HEK293 (cell line): ENCODE data around the gene RPRD1B.
A peak's percentile ranks its signal among the peaks of the same experiment; 100 is the strongest.
"Not testable (repeated sequence)": the region's sequence is repeated elsewhere in the genome, so short reads cannot be mapped to it uniquely, and the experiment has no call there.

Source experiments
- CTCF ChIA-PET: fragments of 350-600 bp; formaldehyde crosslinking; extraction: SDS; loops from one replicate; lab custom pipeline; 2021; ENCODE audit warnings: antibody characterized with exemption; lab: Yijun Ruan, JAX
- POLR2A ChIA-PET: fragments of 300-600 bp; formaldehyde crosslinking; extraction: SDS; loops from one replicate; lab custom pipeline; 2020; ENCODE audit warnings: antibody characterized with exemption, inconsistent platforms; lab: Yijun Ruan, JAX
- H3K27ac ChIP-seq: fragments of 200-500 bp; sonication (Bioruptor generic); 2 replicates; pipeline ENCODE4 v1.5.1; 2014; ENCODE audit warnings: low read depth, low read length, control low read depth, inconsistent platforms; ENCODE audit errors: extremely low read depth
- H3K36me3 ChIP-seq, 2 experiments: fragments of 200-500 bp in 1 of 2; sonication (Bioruptor generic) in 1 of 2; 1 replicate in 1 of 2; 2 replicates in 1 of 2; pipeline ENCODE4 v1.5.1; 2014 to 2017; ENCODE audit warnings: inconsistent platforms in 2 of 2, low read length in 2 of 2; ENCODE audit not compliant: control insufficient read depth in 2 of 2, insufficient read depth in 1 of 2
- H3K4me1 ChIP-seq: fragments of 200-500 bp; sonication (Bioruptor generic); 2 replicates; pipeline ENCODE4 v1.5.1; 2014; ENCODE audit warnings: mild to moderate bottlenecking, low read length, inconsistent platforms; ENCODE audit not compliant: control insufficient read depth, insufficient read depth
- H3K4me3 ChIP-seq: 2 replicates; pipeline ENCODE4 v1.5.1; 2011; ENCODE audit warnings: low read depth, mild to moderate bottlenecking, control low read depth, low read length, moderate library complexity
- H3K9me3 ChIP-seq: fragments of 200-500 bp; sonication (Bioruptor generic); 2 replicates; pipeline ENCODE4 v1.5.1; 2014; ENCODE audit warnings: low read depth, low read length, inconsistent platforms; ENCODE audit not compliant: control insufficient read depth, insufficient read depth
- EGR2 ChIP-seq: fragments of 450-650 bp; formaldehyde crosslinking; IDR thresholded peaks from 2 replicates; pipeline ENCODE4 v1.5.1; 2016; ENCODE audit warnings: low read depth, missing biosample characterization, missing genetic modification characterization
- GLIS1 ChIP-seq: fragments of 450-650 bp; formaldehyde crosslinking; IDR thresholded peaks from 2 replicates; pipeline ENCODE4 v1.5.1; 2016; ENCODE audit warnings: missing biosample characterization, missing genetic modification characterization
- GLIS2 ChIP-seq: fragments of 450-650 bp; formaldehyde crosslinking; IDR thresholded peaks from 2 replicates; pipeline ENCODE4 v1.5.1; 2016; ENCODE audit warnings: missing biosample characterization, missing genetic modification characterization
- ZBTB20 ChIP-seq: fragments of 450-650 bp; formaldehyde crosslinking; IDR thresholded peaks from 2 replicates; pipeline ENCODE4 v1.5.1; 2016; ENCODE audit warnings: missing biosample characterization, missing genetic modification characterization
- ZFHX2 ChIP-seq: fragments of 450-650 bp; formaldehyde crosslinking; conservative IDR thresholded peaks from 2 replicates; pipeline ENCODE4 v1.5.1; 2016; ENCODE audit warnings: missing biosample characterization, missing genetic modification characterization
- ZNF146 ChIP-seq: fragments of 450-650 bp; formaldehyde crosslinking; IDR thresholded peaks from 2 replicates; pipeline ENCODE4 v1.5.1; 2016; ENCODE audit warnings: missing biosample characterization, missing genetic modification characterization
- ZNF155 ChIP-seq: fragments of 450-650 bp; formaldehyde crosslinking; IDR thresholded peaks from 2 replicates; pipeline ENCODE4 v1.5.1; 2016; ENCODE audit warnings: missing biosample characterization, missing genetic modification characterization
- ZNF16 ChIP-seq: fragments of 450-650 bp; formaldehyde crosslinking; IDR thresholded peaks from 2 replicates; pipeline ENCODE4 v1.5.1; 2016; ENCODE audit warnings: low read depth, missing biosample characterization, missing genetic modification characterization
- ZNF37A ChIP-seq: fragments of 450-650 bp; IDR thresholded peaks from 2 replicates; pipeline ENCODE4 v1.5.1; 2018; ENCODE audit warnings: missing biosample characterization, missing genetic modification characterization
- ZNF391 ChIP-seq: fragments of 450-650 bp; formaldehyde crosslinking; IDR thresholded peaks from 2 replicates; pipeline ENCODE4 v1.5.1; 2016; ENCODE audit warnings: low read depth, missing biosample characterization, missing genetic modification characterization, borderline replicate concordance
- ZNF48 ChIP-seq: fragments of 450-650 bp; formaldehyde crosslinking; IDR thresholded peaks from 2 replicates; pipeline ENCODE4 v1.5.1; 2016; ENCODE audit warnings: missing biosample characterization, missing genetic modification characterization
- ZNF521 ChIP-seq: fragments of 450-650 bp; formaldehyde crosslinking; IDR thresholded peaks from 2 replicates; pipeline ENCODE4 v1.5.1; 2017; ENCODE audit warnings: missing biosample characterization, mild to moderate bottlenecking, missing genetic modification characterization
- ZNF544 ChIP-seq: fragments of 450-650 bp; formaldehyde crosslinking; IDR thresholded peaks from 2 replicates; pipeline ENCODE4 v1.5.0; 2017; ENCODE audit warnings: missing biosample characterization, missing genetic modification characterization
- ZNF596 ChIP-seq: fragments of 450-650 bp; IDR thresholded peaks from 2 replicates; pipeline ENCODE4 v1.5.0; 2018; ENCODE audit warnings: missing biosample characterization, mild to moderate bottlenecking, missing genetic modification characterization, moderate library complexity
- ZNF600 ChIP-seq: fragments of 450-650 bp; formaldehyde crosslinking; IDR thresholded peaks from 2 replicates; pipeline ENCODE4 v1.5.1; 2016; ENCODE audit warnings: missing biosample characterization, missing genetic modification characterization
- ZNF660 ChIP-seq: fragments of 450-650 bp; IDR thresholded peaks from 2 replicates; pipeline ENCODE4 v1.5.1; 2018; ENCODE audit warnings: missing biosample characterization, mild to moderate bottlenecking, missing genetic modification characterization
- ZNF76 ChIP-seq: fragments of 450-650 bp; formaldehyde crosslinking; IDR thresholded peaks from 2 replicates; pipeline ENCODE4; 2016; ENCODE audit warnings: low read depth, missing biosample characterization, missing genetic modification characterization, borderline replicate concordance
- ZNF837 ChIP-seq: fragments of 450-650 bp; formaldehyde crosslinking; IDR thresholded peaks from 2 replicates; pipeline ENCODE4 v1.5.1; 2016; ENCODE audit warnings: missing biosample characterization, missing genetic modification characterization
- ZSCAN23 ChIP-seq: fragments of 450-650 bp; formaldehyde crosslinking; IDR thresholded peaks from 2 replicates; pipeline ENCODE4 v1.5.1; 2016; ENCODE audit warnings: missing biosample characterization, missing genetic modification characterization
- TF ChIP-seq, protein P1 (sequence below): fragments of 450-650 bp; formaldehyde crosslinking; IDR thresholded peaks from 2 replicates; pipeline ENCODE4 v1.5.1; 2017; ENCODE audit warnings: missing biosample characterization, missing genetic modification characterization
- TF ChIP-seq, protein P2 (sequence below): fragments of 450-650 bp; formaldehyde crosslinking; IDR thresholded peaks from 2 replicates; pipeline ENCODE4 v1.5.1; 2017; ENCODE audit warnings: missing biosample characterization, missing genetic modification characterization

Gene RPRD1B

DNA sequence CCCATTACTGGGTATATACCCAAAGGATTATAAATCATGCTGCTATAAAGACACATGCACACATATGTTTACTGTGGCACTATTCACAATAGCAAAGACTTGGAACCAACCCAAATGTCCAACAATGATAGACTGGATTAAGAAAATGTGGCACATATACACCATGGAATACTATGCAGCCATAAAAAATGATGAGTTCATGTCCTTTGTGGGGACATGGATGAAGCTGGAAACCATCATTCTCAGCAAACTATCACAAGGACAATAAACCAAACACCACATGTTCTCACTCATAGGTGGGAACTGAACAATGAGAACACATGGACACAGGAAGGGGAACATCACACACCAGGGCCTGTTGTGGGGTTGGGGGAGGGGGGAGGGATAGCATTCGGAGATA, 73.8 kb downstream of the RPRD1B start:
- CTCF ChIA-PET, POLR2A ChIA-PET, H3K9me3 ChIP-seq, H3K27ac ChIP-seq, H3K36me3 ChIP-seq: not testable (repeated sequence)
- TF ChIP-seq ZNF146: peak; percentile 97
- TF ChIP-seq, all 188 proteins: peak for 1; not testable (repeated sequence) for 187
- H3K4me3 ChIP-seq, H3K4me1 ChIP-seq: not testable (repeated sequence)

DNA sequence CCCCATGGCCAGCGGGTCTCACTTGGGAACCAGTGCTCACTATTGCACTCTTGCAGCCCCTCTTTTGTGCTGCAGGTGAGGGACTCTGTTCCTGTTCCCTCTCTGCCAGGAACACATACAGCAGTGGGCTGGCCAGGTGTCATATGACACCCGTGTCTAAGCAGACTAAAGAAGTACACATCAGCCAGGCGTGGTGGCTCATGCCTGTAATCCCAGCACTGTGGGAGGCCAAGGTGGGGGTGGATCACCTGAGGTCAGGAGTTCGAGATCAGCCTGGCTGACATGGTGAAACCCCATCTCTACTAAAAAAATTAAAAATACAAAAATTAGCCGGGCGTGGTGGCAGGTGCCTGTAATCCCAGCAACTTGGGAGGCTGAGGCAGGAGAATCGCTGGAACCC, 74.4 kb downstream of the RPRD1B start:
- POLR2A ChIA-PET, H3K9me3 ChIP-seq, H3K36me3 ChIP-seq, H3K27ac ChIP-seq, H3K4me3 ChIP-seq, CTCF ChIA-PET, H3K4me1 ChIP-seq: not testable (repeated sequence)
- TF ChIP-seq EGR2 (tag by site-specific recombination): peak; percentile 47; the same call in 1 of the 2 replicates
- TF ChIP-seq ZFHX2 (tag by site-specific recombination): 0 out of 2 replicates have a peak, but pooled peaks have one; percentile 39
- peak; percentile 92 for TF ChIP-seq GLIS1
- 0 out of 2 replicates have a peak, but pooled peaks have one; percentile 45 for TF ChIP-seq GLIS2 (tag by site-specific recombination)
- TF ChIP-seq ZNF600 (tag by site-specific recombination): peak; percentile 43; the same call in 1 of the 2 replicates

DNA sequence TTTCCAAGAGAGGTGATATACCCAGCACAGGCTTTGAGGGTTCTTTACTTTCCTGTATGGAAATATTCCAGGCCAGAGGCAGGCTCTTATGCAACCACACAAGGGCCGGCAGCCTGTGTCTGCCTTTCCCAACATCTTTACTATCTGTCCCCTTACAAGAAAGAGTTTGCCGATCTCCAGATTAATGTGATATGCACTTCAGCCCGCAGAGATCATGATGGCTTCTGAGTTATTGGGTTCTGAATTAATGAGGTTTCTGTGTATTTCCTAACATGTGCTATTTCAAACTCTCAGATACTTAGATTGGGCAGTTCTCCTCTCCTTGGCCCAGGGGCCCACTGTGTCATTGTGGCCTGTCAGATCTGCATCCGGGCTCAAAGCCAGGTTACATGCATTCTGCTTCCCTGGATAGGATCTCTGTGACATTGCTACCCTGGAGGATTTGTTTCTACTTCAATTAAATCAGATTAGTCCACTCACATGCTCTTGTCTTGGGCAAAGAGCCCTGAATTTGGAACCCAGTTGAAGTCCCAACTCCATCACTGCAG, 75.0 kb downstream of the RPRD1B start:
- ChIA-PET POLR2A (no interaction called here), CTCF (interaction anchor here (0.6 to 1.0 kb wide), 2 partner anchors 35 to 113 kb away, joined by 3 read pairs; no protein-coding TSS in a partner anchor)
- no peak for TF ChIP-seq ZNF155 (tag by site-specific recombination)
- TF ChIP-seq ZNF16 (tag by site-specific recombination): no peak
- no peak for TF ChIP-seq ZNF391 (tag by site-specific recombination)
- TF ChIP-seq, protein P1, sequence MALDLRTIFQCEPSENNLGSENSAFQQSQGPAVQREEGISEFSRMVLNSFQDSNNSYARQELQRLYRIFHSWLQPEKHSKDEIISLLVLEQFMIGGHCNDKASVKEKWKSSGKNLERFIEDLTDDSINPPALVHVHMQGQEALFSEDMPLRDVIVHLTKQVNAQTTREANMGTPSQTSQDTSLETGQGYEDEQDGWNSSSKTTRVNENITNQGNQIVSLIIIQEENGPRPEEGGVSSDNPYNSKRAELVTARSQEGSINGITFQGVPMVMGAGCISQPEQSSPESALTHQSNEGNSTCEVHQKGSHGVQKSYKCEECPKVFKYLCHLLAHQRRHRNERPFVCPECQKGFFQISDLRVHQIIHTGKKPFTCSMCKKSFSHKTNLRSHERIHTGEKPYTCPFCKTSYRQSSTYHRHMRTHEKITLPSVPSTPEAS (tag by site-specific recombination): no peak
- TF ChIP-seq ZNF596 (tag by site-specific recombination): no peak
- TF ChIP-seq ZNF521 (tag by site-specific recombination): no peak
- TF ChIP-seq ZNF48 (tag by site-specific recombination): no peak
- no peak for TF ChIP-seq ZNF544 (tag by site-specific recombination)
- TF ChIP-seq ZNF660 (tag by site-specific recombination): no peak
- TF ChIP-seq ZBTB20 (tag by site-specific recombination): no peak
- TF ChIP-seq ZNF76 (tag by site-specific recombination): no peak
- TF ChIP-seq ZSCAN23: no peak
- TF ChIP-seq ZNF37A (tag by site-specific recombination): no peak
- TF ChIP-seq, protein P2, sequence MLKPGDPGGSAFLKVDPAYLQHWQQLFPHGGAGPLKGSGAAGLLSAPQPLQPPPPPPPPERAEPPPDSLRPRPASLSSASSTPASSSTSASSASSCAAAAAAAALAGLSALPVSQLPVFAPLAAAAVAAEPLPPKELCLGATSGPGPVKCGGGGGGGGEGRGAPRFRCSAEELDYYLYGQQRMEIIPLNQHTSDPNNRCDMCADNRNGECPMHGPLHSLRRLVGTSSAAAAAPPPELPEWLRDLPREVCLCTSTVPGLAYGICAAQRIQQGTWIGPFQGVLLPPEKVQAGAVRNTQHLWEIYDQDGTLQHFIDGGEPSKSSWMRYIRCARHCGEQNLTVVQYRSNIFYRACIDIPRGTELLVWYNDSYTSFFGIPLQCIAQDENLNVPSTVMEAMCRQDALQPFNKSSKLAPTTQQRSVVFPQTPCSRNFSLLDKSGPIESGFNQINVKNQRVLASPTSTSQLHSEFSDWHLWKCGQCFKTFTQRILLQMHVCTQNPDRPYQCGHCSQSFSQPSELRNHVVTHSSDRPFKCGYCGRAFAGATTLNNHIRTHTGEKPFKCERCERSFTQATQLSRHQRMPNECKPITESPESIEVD: no peak
- no peak for TF ChIP-seq ZNF837 (tag by site-specific recombination)
- H3K4me1 ChIP-seq: peaks cover 9% of the 10 kb centered on the region
- H3K27ac ChIP-seq: no peak overlapping the region
- no peak overlapping the region for H3K4me3 ChIP-seq
- H3K36me3 ChIP-seq: no peaks in the 10 kb centered on the region
- no peaks in the 10 kb centered on the region for H3K9me3 ChIP-seq
